Stimulated activated effector memory CD8-positive, alpha-beta T cell treated with anti-CD3 and anti-CD28 coated beads, Interleukin-12 subunit alpha, Interleukin-12 subunit beta, amount 100 ng/mL, for 72 hours (primary cell): ENCODE results near the gene TMCO5A.
"Not testable (repeated sequence)": the region's sequence is repeated elsewhere in the genome, so short reads cannot be mapped to it uniquely, and the experiment has no call there.

Experiments
- ATAC-seq: fragments of 150-1000 bp; cut with Tn5 transposase; 2 replicates; pipeline ENCODE4 v1.10.0; 2021
- DNase-seq, 2 donors: peaks; one replicate each; pipeline ENCODE4 v3.0.0; 2021 to 2022; ENCODE audit warnings: low spot score in 2 of 2
- H3K27ac Mint-ChIP-seq: one replicate; pipeline ENCODE4 v1.8.0; 2022; ENCODE audit warnings: mild to moderate bottlenecking, mixed read lengths
- H3K36me3 Mint-ChIP-seq: one replicate; pipeline ENCODE4 v1.8.0; 2022; ENCODE audit warnings: mild to moderate bottlenecking, mixed read lengths
- H3K4me1 Mint-ChIP-seq: one replicate; pipeline ENCODE4 v1.8.0; 2022; ENCODE audit warnings: mixed read lengths
- H3K4me3 Mint-ChIP-seq: one replicate; pipeline ENCODE4 v1.8.0; 2022; ENCODE audit warnings: mild to moderate bottlenecking, mixed read lengths
- H3K9me3 Mint-ChIP-seq: one replicate; pipeline ENCODE4 v1.8.0; 2022; ENCODE audit warnings: mixed read lengths

Gene TMCO5A

GRCh38 chr15:37932549-37932948, 1.9 kb upstream of the TMCO5A start:
- H3K27ac Mint-ChIP-seq: no peak overlapping the region
- DNase-seq (no peak), ATAC-seq (no peak)

GRCh38 chr15:37933666-37934065, 774 bp upstream of the TMCO5A start:
- Mint-ChIP-seq H3K36me3 (no peaks in the 10 kb centered on the region), H3K9me3 (peaks cover 2% of the 10 kb centered on the region), H3K27ac (no peak overlapping the region), H3K4me3 (no peak overlapping the region), H3K4me1 (no peaks in the 10 kb centered on the region)
- DNase-seq (no peak), ATAC-seq (no peak)

More at GRCh38 chr15:37932549-37932948, 1.9 kb upstream of the TMCO5A start:
- H3K4me1 Mint-ChIP-seq: no peaks in the 10 kb centered on the region
- H3K4me3 Mint-ChIP-seq: no peak overlapping the region
- H3K9me3 Mint-ChIP-seq: peaks cover 2% of the 10 kb centered on the region
- H3K36me3 Mint-ChIP-seq: no peaks in the 10 kb centered on the region

- Mint-ChIP-seq H3K27ac (no peak overlapping the region), H3K4me1 (no peaks in the 10 kb centered on the region), H3K9me3 (peaks cover 2% of the 10 kb centered on the region), H3K4me3 (no peak overlapping the region), H3K36me3 (no peaks in the 10 kb centered on the region)
- ATAC-seq (no peak), DNase-seq (no peak)
Measured at GRCh38 chr15:37940876-37941275, 6.4 kb downstream of the TMCO5A start.

- no peaks in the 10 kb centered on the region for H3K4me1 Mint-ChIP-seq
- H3K36me3 Mint-ChIP-seq: no peaks in the 10 kb centered on the region
- no peak overlapping the region for H3K4me3 Mint-ChIP-seq
- no peak overlapping the region for H3K27ac Mint-ChIP-seq
- H3K9me3 Mint-ChIP-seq: no peaks in the 10 kb centered on the region
- DNase-seq (no peak), ATAC-seq (no peak)
Measured at GRCh38 chr15:37941779-37942178, 7.3 kb downstream of the TMCO5A start.

- H3K9me3 Mint-ChIP-seq: peaks cover 2% of the 10 kb centered on the region
- no peaks in the 10 kb centered on the region for H3K36me3 Mint-ChIP-seq
- no peak overlapping the region for H3K4me3 Mint-ChIP-seq
- DNase-seq: no peak
- no peaks in the 10 kb centered on the region for H3K4me1 Mint-ChIP-seq
- no peak for ATAC-seq
- H3K27ac Mint-ChIP-seq: no peak overlapping the region
Measured at GRCh38 chr15:37951999-37952398, 17.6 kb downstream of the TMCO5A start.

- not testable (repeated sequence) for H3K4me1 Mint-ChIP-seq, ATAC-seq, DNase-seq, H3K4me3 Mint-ChIP-seq, H3K9me3 Mint-ChIP-seq, H3K27ac Mint-ChIP-seq, H3K36me3 Mint-ChIP-seq
Measured at GRCh38 chr15:37960742-37961141, 26.3 kb downstream of the TMCO5A start.

- Mint-ChIP-seq H3K9me3 (peaks cover 4% of the 10 kb centered on the region), H3K27ac (no peak overlapping the region), H3K36me3 (no peaks in the 10 kb centered on the region), H3K4me3 (no peak overlapping the region), H3K4me1 (no peaks in the 10 kb centered on the region)
- DNase-seq (no peak), ATAC-seq (no peak)
Measured at GRCh38 chr15:37967788-37968187, 33.3 kb downstream of the TMCO5A start.

- H3K4me3 Mint-ChIP-seq: no peak overlapping the region
- H3K27ac Mint-ChIP-seq: no peak overlapping the region
- H3K36me3 Mint-ChIP-seq: no peaks in the 10 kb centered on the region
- peaks cover 7% of the 10 kb centered on the region for H3K9me3 Mint-ChIP-seq
- H3K4me1 Mint-ChIP-seq: no peaks in the 10 kb centered on the region
- DNase-seq (no peak), ATAC-seq (no peak)
Measured at GRCh38 chr15:37973856-37974255, 39.4 kb downstream of the TMCO5A start.

GRCh38 chr15:37978231-37978630, 43.8 kb downstream of the TMCO5A start:
- Mint-ChIP-seq H3K9me3 (peaks cover 3% of the 10 kb centered on the region), H3K4me3 (no peak overlapping the region), H3K4me1 (no peaks in the 10 kb centered on the region), H3K36me3 (no peaks in the 10 kb centered on the region), H3K27ac (no peak overlapping the region)
- ATAC-seq (no peak), DNase-seq (no peak)

GRCh38 chr15:37979671-37980409, 45.4 kb downstream of the TMCO5A start:
- DNase-seq (no peak), ATAC-seq (peak; percentile 27)
- H3K36me3 Mint-ChIP-seq: no peaks in the 10 kb centered on the region
- H3K4me1 Mint-ChIP-seq: no peaks in the 10 kb centered on the region
- H3K27ac Mint-ChIP-seq: no peak overlapping the region
- H3K4me3 Mint-ChIP-seq: no peak overlapping the region
- H3K9me3 Mint-ChIP-seq: no peaks in the 10 kb centered on the region

- ATAC-seq (no peak), DNase-seq (no peak)
- Mint-ChIP-seq H3K36me3 (no peaks in the 10 kb centered on the region), H3K4me1 (no peaks in the 10 kb centered on the region), H3K4me3 (no peak overlapping the region), H3K9me3 (no peaks in the 10 kb centered on the region), H3K27ac (no peak overlapping the region)
Measured at GRCh38 chr15:37981201-37981600, 46.8 kb downstream of the TMCO5A start.

GRCh38 chr15:37981775-37982174, 47.3 kb downstream of the TMCO5A start:
- Mint-ChIP-seq H3K4me3 (no peak overlapping the region), H3K9me3 (no peaks in the 10 kb centered on the region), H3K36me3 (no peaks in the 10 kb centered on the region), H3K4me1 (no peaks in the 10 kb centered on the region), H3K27ac (no peak overlapping the region)
- DNase-seq (no peak), ATAC-seq (peak; percentile 34)

GRCh38 chr15:37984368-37984767, 49.9 kb downstream of the TMCO5A start:
- ATAC-seq (no peak), DNase-seq (no peak)
- no peaks in the 10 kb centered on the region for H3K4me1 Mint-ChIP-seq

GRCh38 chr15:37995461-37996347, 61.3 kb downstream of the TMCO5A start:
- ATAC-seq: peak; percentile 46
- H3K27ac Mint-ChIP-seq: no peak overlapping the region
- H3K4me1 Mint-ChIP-seq: no peaks in the 10 kb centered on the region
- H3K36me3 Mint-ChIP-seq: no peaks in the 10 kb centered on the region
- DNase-seq: no peak
- H3K9me3 Mint-ChIP-seq: peaks cover 4% of the 10 kb centered on the region
- no peak overlapping the region for H3K4me3 Mint-ChIP-seq

More at GRCh38 chr15:37984368-37984767, 49.9 kb downstream of the TMCO5A start:
- Mint-ChIP-seq H3K27ac (no peak overlapping the region), H3K4me3 (no peak overlapping the region), H3K9me3 (peaks cover 6% of the 10 kb centered on the region), H3K36me3 (no peaks in the 10 kb centered on the region)
